ENCODE measurements around the gene PSME3.
"Not testable (repeated sequence)": the region's sequence is repeated elsewhere in the genome, so short reads cannot be mapped to it uniquely, and the experiment has no call there.

Gene PSME3

GRCh38 chr17:42850954-42851353, 17.8 kb downstream of the PSME3 start, which contains the start of gene AOC3:
AOC3 (plus strand) TSS chr17:42851199; CDS start chr17:42851344, 145 bp downstream.
- DNase-seq (ENCODE audit: low read depth in 2 of 2): no peak

- DNase-seq (ENCODE audit: low read depth in 2 of 2): not testable (repeated sequence)
Observed at GRCh38 chr17:42851371-42852240, 18.4 kb downstream of the PSME3 start.

DNA sequence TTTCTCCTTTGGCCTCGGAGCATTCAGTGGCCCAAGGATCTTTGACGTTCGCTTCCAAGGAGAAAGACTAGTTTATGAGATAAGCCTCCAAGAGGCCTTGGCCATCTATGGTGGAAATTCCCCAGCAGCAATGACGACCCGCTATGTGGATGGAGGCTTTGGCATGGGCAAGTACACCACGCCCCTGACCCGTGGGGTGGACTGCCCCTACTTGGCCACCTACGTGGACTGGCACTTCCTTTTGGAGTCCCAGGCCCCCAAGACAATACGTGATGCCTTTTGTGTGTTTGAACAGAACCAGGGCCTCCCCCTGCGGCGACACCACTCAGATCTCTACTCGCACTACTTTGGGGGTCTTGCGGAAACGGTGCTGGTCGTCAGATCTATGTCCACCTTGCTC, 19.2 kb downstream of the PSME3 start:
- no peak for DNase-seq (ENCODE audit: low read depth in 2 of 2)

DNA sequence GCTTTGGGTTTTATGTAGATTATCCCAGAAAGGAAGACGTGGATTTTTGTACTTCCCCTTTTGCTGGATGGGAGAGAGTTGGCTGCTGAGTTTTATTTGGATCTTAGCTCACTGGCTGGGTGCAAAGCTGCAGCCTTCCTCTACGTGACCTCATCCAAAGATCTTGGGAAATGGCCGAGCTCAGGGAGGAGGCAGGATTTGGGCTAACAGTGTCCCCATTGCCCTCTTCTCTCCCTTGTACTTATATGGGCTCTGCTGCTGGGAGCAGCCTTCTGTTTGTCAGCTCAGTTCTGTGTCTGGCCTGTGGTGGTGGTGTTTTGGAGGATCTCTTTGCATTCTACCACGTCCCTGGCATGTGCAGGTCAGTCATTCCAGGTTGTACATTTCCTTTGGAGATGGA, 19.8 kb downstream of the PSME3 start:
- no peak for DNase-seq (ENCODE audit: low read depth in 2 of 2)

- no peak for DNase-seq (ENCODE audit: low read depth in 2 of 2)
Observed at GRCh38 chr17:42853597-42853967, 20.4 kb downstream of the PSME3 start.

GRCh38 chr17:42853968-42854790, 21.0 kb downstream of the PSME3 start:
- DNase-seq (ENCODE audit: low read depth in 2 of 2): no peak

- no peak for DNase-seq (ENCODE audit: low read depth in 2 of 2)
Observed at GRCh38 chr17:42855048-42855596, 21.9 kb downstream of the PSME3 start.

- DNase-seq (ENCODE audit: low read depth in 2 of 2): not testable (repeated sequence)
Observed at GRCh38 chr17:42856093-42856492, 22.9 kb downstream of the PSME3 start.

- not testable (repeated sequence) for DNase-seq (ENCODE audit: low read depth in 2 of 2)
Observed at GRCh38 chr17:42856516-42856915, 23.3 kb downstream of the PSME3 start.

- DNase-seq (ENCODE audit: low read depth in 2 of 2): no peak
Observed at GRCh38 chr17:42857389-42857788, 24.2 kb downstream of the PSME3 start.

GRCh38 chr17:42865638-42866094, 32.5 kb downstream of the PSME3 start:
- DNase-seq (ENCODE audit: low read depth in 2 of 2): no peak

DNA sequence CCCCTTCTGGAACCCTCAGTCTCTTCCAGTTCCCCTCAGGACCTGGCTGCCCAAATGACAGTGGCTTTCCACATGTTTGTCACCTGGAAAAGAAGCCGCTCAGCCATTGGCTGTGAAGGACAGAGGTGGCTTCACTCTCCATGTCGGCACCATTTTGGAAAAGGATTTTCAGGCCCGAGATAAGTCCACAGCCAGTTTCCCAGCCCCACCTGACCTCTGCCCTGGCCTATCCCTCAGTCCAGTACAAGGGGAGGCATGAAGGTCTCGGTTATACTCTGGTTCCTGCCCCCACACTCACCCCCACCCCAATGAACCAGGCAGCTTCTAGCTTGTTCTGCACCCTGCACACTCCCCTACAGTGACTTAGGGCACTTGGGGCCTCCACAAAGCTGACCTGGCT, 33.0 kb downstream of the PSME3 start:
- DNase-seq (ENCODE audit: low read depth in 2 of 2): no peak

- DNase-seq (ENCODE audit: low read depth in 2 of 2): no peak
Observed at GRCh38 chr17:42866631-42867575, 33.7 kb downstream of the PSME3 start.

- not testable (repeated sequence) for DNase-seq (ENCODE audit: low read depth in 2 of 2)
Observed at GRCh38 chr17:42867694-42868261, 34.6 kb downstream of the PSME3 start.

GRCh38 chr17:42868338-42868737, 35.1 kb downstream of the PSME3 start:
- no peak for DNase-seq (ENCODE audit: low read depth in 2 of 2)

- no peak for DNase-seq (ENCODE audit: low read depth in 2 of 2)
Observed at GRCh38 chr17:42871647-42872046, 38.5 kb downstream of the PSME3 start.

GRCh38 chr17:42872251-42872965, 39.2 kb downstream of the PSME3 start:
- no peak for DNase-seq (ENCODE audit: low read depth in 2 of 2)

- DNase-seq (ENCODE audit: low read depth in 2 of 2): no peak
Observed at GRCh38 chr17:42873315-42873714, 40.1 kb downstream of the PSME3 start.

DNA sequence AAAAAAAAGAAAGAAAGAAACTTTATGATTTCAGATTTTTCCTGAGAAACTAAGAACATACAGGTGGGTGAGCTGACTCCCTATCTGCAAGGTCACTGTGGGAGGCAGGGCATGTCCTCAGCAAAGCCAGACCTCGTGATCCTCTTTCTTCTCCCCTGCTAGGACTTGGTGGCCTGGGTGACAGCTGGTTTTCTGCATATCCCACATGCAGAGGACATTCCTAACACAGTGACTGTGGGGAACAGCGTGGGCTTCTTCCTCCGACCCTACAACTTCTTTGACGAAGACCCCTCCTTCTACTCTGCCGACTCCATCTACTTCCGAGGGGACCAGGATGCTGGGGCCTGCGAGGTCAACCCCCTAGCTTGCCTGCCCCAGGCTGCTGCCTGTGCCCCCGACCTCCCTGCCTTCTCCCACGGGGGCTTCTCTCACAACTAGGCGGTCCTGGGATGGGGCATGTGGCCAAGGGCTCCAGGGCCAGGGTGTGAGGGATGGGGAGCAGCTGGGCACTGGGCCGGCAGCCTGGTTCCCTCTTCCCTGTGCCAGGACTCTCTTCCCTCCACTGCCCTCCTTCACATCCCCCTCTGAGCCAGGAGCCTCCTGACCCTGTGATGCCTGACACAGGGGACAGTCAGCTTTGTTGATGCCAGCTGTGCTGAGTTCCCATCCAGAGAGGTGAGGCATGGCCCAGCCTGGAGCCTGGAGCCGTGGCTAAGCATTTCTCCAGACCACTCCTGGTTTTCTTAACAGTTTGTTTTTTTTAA, 40.9 kb downstream of the PSME3 start:
- not testable (repeated sequence) for DNase-seq (ENCODE audit: low read depth in 2 of 2)
